GM19328 (cell line): ENCODE measurements around the gene OR7C1.
"Not testable (repeated sequence)": the region's sequence is repeated elsewhere in the genome, so short reads cannot be mapped to it uniquely, and the experiment has no call there.

Source experiments
- ATAC-seq: cut with Tn5 transposase; IDR thresholded peaks from one replicate; pipeline ENCODE4 v1.9.1; 2021; ENCODE audit warnings: mild to moderate bottlenecking, moderate library complexity; ENCODE audit not compliant: unreplicated experiment

The OR7C1 gene

DNA sequence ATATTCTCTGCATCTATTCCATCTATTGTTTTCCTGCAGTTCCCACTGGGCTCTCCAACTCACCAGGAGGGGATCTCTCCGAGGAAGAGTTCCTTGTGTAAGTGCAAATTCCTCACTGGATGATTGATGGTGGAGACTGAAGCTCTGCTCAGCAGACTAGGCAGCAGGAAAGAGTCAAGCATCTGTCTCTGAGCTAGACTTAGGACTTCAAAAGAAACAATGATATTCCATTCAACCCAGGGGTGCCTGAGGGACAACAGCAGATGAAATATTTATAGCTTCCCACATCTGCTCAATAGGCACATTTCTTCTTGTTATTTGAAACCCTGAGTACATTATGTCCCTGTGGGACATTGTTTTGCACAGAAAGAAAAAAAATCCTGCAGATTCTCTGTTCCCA, at the start of gene OR7C1, which contains the start of gene OR7A5:
OR7C1 (minus strand) TSS at position 175 of the 400 bp plus-strand sequence. CDS start 35,049 bp downstream, outside the sequence.
OR7A5 (minus strand) TSS at position 175 of the 400 bp plus-strand sequence. CDS start 6,944 bp downstream, outside the sequence.
- ATAC-seq: no peak

DNA sequence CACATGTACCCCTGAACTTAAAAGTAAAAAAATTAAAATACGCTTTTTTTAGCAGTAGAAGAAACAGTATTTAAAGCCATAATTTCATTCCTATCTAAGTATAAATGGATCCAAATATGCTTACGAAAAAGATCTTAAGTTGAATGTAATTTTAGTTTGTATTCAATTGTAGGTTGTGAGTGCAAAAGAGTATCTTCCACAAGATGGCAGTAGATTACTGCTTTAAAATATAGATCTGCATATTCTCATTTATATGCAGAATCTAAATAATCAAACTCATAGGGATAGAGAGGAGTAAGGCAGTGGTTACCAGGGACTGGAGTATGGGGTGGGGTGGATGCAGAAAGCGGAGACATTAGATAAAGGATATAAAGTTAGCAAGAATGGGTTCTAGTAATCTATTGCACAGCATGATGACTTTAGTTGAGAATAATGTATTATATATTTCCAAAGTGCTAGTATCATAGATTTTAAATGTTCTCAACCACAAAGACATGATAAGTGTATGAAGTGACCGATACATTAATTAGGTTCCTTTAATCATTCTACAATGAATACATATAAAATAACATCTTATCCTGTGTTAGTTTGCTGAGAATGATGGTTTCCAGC, 36.7 kb upstream of the OR7C1 start:
- no peak for ATAC-seq

DNA sequence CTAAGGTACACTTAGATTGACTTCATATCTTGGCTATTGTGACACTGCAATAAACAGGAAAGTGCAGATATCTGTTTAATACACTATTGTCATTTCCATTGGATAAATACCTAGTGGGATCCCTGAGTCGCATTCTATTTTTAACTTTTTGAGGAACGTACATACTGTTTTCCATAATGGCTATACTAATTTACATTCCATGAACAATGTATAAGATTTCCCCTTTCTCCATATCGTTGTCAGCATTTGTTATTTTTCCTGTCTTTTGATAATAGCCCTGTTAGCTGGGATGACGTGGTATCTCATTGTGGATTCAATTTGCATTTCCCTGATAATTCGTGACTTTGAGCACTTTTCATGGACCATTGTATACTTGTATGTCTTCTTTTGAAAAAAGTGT, 33.5 kb upstream of the OR7C1 start:
- no peak for ATAC-seq

DNA sequence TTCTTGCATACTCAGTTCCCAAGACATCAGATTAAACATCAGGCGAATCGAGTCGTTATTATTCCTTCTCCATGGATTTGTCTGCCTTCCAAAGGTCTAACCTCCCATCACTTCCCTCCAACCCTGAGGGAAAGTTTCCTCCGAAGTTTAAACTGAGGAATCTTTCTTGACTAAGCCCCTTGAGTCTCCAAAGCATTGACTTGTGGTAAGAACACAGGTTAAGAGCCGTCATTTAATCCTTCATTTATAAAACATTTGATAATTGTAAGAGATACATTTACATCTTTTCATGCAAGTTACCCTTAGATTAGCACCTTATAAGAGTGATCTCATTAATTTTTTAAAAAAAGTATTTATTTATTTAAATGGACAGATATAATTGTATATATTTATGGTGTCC, 13.8 kb upstream of the OR7C1 start, which contains the start of gene OR7A10:
OR7A10 (minus strand) TSS at position 101 of the 400 bp plus-strand sequence. CDS start 7,045 bp downstream, outside the sequence.
- no peak for ATAC-seq

DNA sequence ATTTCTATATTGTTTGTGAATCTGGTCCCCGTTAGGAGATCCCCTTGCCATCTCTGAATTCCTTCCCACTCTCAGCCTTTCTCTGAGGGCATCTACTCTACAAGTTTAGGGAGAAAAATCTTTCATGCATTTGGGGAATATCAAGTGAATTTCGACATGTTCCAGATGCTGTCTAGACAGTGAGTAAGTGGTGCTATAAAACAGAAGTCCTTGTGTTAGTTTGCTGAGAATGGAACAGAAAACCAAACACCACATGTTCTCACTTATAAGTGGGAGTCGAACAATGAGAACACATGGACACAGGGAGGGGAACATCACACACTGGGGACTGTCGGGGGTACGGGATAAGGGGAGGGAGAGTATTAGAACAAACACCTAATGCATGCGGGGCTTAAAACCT, 8.6 kb upstream of the OR7C1 start:
- no peak for ATAC-seq

DNA sequence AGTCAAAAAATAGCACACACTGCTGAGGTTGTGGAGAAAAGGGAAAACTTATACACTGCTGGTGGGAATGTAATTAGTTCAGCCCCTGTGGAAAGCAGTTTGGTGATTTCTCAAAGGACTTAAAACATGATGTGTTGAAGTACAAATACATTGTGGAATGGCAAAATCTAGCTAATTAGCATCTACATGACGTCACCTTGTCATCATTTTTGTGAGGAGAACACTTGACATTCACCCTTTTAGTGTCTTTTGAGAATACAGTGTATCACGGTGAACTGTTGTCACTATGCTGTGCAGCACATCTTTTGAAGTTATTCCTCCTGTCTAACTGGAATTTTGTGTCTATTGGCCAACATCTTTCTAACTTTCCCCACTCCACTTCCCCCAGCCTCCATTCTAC, 8.2 kb upstream of the OR7C1 start:
- ATAC-seq: no peak

DNA sequence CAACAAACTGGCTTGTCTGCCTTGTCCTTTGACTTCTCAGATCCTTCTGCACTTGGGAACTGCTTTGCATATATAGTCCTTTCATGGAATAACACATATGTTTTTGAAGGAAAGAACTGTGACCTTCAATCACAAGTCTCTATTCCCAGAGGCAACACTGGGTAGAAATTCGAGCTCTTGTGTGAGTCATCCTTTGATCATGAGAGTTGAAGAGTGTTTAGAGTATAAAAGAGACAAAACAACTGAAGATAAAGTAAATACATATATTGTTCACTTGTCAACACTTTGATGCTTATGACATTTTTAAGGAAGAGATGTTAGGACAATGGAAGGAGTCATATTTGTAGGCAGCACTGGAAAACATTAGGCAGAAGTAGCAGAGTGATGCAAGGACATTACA, 5.2 kb upstream of the OR7C1 start:
- no peak for ATAC-seq

DNA sequence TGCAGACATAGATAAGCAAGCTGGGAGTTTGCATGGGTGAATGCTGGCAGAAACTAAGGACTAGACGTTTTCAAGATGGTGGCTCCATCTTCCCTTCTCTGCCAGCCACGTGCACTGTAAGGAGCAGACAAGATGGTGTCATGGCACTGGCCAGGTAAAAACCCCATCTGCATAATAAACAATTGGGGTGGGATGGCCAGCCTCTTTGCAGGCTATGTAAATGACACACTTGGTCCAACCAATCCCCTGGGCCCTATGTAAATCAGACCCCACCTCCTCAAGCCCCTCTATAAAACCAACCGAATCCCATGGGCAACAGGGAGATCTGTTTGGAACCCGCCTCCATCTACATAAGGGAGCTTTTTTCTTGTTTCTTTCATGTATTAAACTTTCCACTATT, 2.4 kb upstream of the OR7C1 start:
- ATAC-seq: no peak

DNA sequence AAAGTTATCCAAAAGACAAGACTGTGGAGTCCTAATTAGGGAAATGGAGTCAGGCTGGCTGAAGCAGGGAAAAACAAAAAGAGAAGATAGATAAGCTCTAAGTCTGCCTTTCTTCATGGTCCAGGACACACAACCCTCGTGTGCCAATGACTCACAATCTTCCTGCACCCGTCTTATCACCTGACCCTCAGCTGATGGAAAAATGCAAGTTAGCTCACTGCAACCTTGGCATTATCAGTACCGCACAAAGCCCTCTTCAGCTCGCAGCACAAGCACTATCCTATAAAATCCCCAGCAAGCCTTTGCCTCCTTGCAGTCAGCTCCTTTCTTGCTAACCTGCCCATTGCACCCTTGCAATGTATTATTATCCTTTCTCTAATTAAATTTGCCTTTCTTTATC, 4.3 kb downstream of the OR7C1 start:
- ATAC-seq: no peak

DNA sequence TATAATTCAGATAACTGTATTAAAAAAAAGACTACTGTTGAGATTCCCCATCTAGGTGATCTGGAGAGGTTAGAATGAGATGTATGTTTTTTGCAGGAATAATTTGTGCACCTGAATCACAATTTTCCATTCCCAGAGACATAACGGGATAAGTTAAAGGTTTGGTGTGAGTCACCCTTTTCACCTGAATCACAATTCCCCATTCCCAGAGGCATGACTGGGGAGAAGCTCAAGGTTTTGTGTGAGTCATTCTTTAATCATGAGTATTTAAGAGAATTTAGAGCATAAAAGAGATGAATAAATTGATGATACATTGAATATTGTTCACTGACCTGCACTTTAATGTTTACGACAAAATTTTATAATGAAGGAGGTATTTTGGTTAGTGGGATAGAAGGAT, 9.0 kb downstream of the OR7C1 start:
- ATAC-seq: no peak

DNA sequence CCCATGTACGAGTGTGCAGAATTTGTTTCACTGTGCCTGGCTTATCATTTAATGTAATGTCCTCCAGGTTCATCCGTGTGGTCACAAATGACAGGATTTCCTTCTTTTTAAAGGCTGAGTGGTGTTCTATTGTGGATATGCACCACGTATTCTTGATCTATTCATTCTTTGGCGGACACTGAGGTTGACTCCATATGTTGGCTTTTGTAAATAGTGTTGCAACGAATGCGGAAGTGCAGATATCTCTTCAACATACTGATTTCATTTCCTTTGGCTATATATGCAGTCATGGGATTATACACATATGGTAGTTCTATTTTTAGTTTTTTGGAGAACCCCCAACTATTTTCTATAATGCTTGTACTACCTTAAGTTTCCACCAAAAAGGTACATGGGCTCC, 13.0 kb downstream of the OR7C1 start:
- no peak for ATAC-seq

DNA sequence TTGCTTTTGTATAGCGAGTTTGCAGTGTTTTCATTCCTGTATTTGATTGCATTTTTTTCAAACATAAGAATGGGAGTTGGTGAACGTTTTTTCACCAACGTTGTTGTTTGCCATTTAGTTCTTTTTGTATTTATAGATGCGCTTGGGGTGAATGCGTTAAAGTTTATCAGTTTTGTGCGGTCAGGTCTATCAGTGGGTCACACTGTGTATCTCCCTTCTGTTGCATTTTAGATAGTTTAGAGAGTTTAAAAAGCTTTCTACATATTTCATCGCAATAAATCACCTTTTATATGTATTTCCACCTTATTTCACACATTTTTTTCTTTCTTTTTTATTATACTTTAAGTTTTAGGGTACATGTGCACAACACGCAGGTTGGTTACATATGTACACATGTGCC, 16.4 kb downstream of the OR7C1 start:
- ATAC-seq: no peak

DNA sequence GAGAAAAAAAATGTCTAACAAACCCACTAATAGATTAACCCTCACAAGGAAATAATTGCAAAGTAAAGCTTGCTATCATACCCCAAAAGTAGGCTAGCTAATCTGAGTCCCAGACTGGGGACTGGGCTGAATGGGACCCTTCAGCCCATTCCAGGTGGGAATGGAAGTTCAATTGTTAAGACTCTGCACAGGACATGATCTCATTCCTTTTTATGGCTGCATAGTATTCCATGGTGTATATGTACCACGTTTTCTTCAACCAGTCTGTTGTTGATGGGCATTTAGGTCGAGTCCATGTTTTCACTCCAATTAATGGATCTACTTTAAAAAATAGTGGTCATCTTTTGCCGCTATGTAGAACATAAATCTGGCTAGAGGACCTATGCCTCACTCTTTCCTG, 17.9 kb downstream of the OR7C1 start:
- ATAC-seq: no peak

DNA sequence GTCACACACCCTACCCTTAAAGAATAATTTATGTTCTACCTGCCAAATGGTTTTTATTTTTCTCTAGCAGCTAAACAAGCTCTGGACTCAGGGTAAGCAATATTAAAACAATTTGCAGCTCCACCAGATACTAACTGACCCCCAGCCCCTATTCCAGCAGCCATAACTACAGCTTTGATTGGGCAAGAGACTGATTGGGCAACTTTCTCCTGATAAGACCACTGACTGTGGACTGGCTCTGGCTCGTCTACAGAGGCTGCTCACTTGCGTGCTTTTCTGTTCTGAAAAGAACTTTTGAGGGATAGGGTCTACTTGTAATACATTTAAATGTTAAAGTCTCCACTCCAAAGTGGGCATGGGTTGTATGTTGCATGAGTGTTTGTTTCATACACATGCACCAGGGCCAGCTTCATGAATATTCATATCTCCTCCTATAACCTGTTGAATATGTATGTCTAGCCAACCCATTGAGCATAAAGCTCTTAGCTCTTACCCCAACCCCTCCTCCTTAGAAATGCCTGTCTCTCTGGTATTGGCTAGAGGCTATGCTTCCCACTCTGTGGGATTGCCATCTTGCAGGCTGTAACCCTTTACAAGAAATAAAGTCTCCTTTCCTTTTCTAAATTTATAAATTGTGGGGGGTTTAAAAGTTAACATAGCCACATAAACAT, 19.9 kb downstream of the OR7C1 start:
- no peak for ATAC-seq

DNA sequence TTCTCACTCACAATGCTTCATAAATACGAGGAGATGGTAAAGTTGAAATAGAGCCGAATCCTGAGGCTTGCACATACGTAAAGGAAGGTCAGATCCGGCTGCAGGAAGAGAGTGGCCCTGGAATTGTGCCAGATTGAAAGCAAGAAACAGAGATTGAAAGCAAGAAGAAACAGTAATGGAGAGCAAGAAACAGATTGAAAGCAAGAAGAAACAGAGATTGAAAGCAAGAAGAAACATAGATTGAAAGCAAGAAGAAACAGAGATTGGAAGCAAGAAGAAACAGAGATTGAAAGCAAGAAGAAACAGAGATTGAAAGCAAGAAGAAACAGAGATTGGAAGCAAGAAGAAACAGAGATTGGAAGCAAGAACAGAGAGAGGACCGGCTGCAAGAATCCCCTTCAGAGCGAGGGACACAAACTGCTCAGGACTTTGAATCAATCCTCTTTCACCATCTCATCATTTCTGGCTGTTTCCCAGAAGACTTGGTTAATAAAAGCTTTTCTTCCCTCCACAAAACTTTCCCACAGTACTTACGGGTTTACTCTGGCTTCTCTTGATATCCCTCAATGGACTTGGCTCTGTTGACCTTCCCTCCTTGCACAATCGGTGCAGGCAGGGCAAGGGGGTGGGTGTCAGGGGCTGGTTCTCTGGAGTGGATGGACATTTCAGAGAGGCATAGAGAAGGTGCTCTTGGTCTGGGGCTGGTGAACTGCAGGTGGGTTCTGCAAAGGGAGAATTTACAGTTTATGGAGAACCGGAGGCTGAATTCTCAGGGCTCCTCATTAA, 25.5 kb downstream of the OR7C1 start:
- ATAC-seq: no peak

DNA sequence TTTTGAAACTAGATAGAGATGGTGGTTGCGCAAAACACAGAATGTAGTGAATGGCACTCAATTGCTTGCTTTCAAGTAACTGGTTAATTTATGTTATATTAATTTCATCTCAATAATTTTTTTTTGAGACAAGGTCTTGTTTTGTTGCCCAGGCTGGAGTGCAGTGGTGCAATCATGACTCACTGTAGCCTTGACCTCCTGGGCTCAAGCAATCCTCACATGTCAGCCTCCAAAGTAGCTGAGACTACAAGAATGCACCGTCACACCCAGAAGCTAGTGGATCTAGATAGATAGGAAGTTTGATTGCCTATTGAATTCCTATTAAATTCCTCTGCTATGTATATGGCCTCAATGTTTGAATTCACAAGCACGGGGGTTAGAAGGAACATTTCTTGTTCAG, 30.2 kb downstream of the OR7C1 start:
- ATAC-seq: no peak

DNA sequence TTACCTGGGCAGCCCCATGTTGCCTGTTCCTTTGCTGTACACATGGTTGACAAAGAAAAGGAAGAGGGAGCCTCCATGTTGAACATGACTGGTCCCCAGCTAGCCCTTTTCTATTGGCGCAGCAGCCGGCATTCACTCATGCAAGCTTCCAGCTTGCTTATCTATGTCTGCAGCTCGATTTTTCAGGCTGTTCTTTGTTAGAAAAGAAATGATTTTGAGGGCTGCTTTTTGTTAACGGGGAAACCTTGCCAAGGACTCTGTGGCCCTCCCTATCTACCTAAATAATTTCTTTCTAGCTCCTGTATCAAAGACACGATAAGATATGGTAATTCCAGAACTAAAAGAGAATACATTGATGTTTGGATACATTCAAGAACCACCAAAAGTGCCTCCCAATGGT, 36.2 kb downstream of the OR7C1 start:
- no peak for ATAC-seq

DNA sequence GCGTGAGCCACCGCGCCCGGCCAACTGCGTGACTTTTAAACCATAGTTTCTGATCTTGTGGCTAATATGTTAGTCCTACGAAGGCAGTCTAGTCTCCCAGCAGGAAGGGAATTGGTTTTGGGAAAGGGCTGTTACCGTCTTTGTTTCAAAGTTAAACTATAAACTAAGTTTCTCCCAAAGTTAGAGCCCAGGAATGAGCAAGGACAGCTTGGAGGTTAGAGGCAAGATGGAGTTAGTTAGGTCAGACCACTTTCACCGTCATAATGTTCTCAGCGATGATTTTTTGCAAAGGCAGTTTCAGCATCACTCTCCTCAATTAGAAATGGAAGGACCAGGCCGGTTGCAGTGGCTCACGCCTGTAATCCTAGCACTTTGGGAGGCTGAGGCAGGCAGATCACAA, 39.0 kb downstream of the OR7C1 start:
- no peak for ATAC-seq

DNA sequence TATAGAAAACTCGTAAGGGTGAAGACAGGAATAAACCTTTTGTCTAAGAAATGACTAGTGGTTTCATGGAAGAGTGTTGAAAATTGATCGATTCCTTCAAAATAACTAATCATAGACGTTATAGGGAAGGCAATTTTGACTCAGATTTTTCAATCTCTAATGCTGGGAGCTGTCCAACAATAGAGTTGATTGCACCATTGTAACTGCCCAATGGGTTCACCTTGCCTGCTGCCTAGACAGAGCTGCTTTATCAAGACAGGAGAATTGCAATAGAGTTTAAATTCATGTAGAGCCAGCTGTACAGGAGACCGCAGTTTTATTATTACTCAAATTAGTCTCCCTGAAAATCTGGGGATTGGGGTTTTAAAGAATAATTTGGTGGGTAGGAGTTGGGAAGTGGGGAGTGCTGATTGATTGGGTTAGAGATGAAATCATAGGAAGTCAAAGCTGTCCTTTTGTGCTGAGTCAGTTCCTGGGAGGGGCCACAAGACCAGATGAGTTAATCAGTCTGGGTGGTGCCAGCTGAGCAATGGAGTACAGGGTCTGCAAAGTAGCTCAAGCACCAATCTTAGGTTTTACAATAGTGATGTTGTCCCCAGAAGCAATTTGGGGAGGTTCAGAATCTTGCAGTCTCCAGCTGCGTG, 39.8 kb downstream of the OR7C1 start:
- ATAC-seq: no peak

DNA sequence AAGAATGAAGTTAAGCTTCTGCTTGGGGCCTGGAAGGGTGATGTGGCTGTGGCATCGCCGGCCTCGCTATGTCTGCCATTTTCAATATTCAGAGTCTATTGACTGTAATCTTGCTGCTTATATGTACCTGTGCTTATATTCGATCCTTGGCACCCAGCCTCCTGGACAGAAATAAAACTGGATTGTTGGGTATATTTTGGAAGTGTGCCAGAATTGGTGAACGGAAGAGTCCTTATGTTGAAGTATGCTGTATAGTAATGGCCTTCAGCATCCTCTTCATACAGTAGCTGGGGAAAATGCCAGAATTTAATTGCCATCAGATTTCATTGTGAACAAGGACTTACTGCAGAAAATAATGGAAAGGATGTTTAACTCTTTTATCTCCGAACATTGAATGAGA, 42.7 kb downstream of the OR7C1 start:
- not testable (repeated sequence) for ATAC-seq

DNA sequence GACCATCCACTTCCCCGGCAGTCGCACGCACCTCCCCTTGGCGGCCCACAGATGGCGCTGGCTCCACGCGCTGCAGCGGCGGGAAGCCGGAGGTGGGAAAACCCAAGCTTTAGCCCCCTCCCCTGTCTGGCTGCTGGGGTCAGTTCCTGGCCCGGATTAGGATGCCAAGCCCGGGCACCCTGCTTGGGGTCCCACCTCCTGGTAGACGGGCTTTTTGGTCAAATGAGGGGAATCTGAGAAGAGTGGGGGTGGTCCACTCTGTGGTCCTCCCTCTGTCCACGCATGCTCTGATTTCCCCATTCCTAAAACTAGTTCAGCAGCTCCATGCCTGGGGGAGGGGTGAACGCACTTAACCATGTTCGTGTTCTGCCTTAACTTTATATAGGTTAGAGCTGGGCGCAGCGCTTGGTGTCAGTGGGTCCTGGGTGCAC, 48.5 kb downstream of the OR7C1 start:
- no peak for ATAC-seq
